ENCODE measurements around the gene TRAIP.

DNA sequence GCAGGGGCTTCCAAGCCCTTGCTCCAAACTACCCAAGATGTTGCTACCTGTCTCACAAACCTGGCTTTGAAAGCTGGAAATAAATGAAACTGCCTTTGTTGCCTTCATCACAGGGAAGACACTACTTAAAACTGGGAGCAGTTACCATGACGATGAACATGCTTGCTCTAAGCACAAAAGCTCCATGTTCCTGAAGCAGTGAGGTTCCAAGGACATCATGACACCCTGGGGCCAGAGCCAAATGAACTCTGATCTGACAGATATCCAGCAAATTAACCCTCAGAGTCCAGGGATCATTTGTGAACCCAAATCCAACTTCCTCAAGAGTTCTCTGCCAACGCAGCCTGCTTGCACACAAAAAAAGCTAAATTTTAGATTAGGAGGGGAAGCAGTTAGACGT, 10.7 kb downstream of the TRAIP start:
- TF ChIP-seq EZH2 (IDR thresholded peaks at IDR 0.05; ENCODE audit: borderline replicate concordance, low read length): no peak
- TF ChIP-seq, protein P1, sequence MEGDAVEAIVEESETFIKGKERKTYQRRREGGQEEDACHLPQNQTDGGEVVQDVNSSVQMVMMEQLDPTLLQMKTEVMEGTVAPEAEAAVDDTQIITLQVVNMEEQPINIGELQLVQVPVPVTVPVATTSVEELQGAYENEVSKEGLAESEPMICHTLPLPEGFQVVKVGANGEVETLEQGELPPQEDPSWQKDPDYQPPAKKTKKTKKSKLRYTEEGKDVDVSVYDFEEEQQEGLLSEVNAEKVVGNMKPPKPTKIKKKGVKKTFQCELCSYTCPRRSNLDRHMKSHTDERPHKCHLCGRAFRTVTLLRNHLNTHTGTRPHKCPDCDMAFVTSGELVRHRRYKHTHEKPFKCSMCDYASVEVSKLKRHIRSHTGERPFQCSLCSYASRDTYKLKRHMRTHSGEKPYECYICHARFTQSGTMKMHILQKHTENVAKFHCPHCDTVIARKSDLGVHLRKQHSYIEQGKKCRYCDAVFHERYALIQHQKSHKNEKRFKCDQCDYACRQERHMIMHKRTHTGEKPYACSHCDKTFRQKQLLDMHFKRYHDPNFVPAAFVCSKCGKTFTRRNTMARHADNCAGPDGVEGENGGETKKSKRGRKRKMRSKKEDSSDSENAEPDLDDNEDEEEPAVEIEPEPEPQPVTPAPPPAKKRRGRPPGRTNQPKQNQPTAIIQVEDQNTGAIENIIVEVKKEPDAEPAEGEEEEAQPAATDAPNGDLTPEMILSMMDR (IDR thresholded peaks at IDR 0.05; ENCODE audit: low read length): no peak

Data from OCI-LY1 (cell line).